Left ventricle myocardium inferior (tissue), 1 donor: ENCODE data around the gene TTLL11. TPM values are rescaled to one million over a fixed set of nuclear protein-coding genes. Genes with fewer than 3 reads are reported as not detected.

ENCODE experiments used
- DNase-seq: peaks from one replicate; pipeline ENCODE4 v3.0.0-alpha.2; 2020
- H3K27ac ChIP-seq: fragments of 200-600 bp; replicated peaks from 2 replicates; pipeline ENCODE4 v1.8.0; 2021
- H3K27me3 ChIP-seq: fragments of 200-600 bp; 2 replicates; pipeline ENCODE4 v1.8.0; 2021; ENCODE audit warnings: low read depth
- H3K36me3 ChIP-seq: fragments of 200-600 bp; 2 replicates; pipeline ENCODE4 v1.8.0; 2021
- H3K4me1 ChIP-seq: fragments of 200-600 bp; 2 replicates; pipeline ENCODE4 v1.8.0; 2021
- H3K4me3 ChIP-seq: fragments of 200-600 bp; 2 replicates; pipeline ENCODE4 v1.8.0; 2021; ENCODE audit warnings: mild to moderate bottlenecking, moderate library complexity
- H3K9me3 ChIP-seq: fragments of 200-600 bp; replicated peaks from 2 replicates; pipeline ENCODE4 v1.8.0; 2021
- intact Hi-C: fragments of 100-400 bp; cut with micrococcal nuclease; formaldehyde crosslinking; loops from one replicate; pipeline ENCODE4 v1.11.0; 2022
- total RNA-seq: library from RNA; stranded (reverse); fragmentation: NEBNext Ultra II Directional; extraction: Animal tissue kit (Norgen Biotek cat#: 25700); gene quantifications from one replicate; pipeline ENCODE4 v1.2.1, GENCODE V29; 2021
- TF ChIP-seq, protein P1 (sequence below): fragments of 200-600 bp; IDR thresholded peaks from 2 replicates; pipeline ENCODE4 v1.8.0; 2021; ENCODE audit warnings: antibody characterized with exemption, mild to moderate bottlenecking, borderline replicate concordance
- donor health status: DM: no; HTN: yes; CAD: no; lungs with severe emphysema.

The TTLL11 gene
- total RNA-seq, 1 donor from 2014 or later = 7.3 TPM

DNA sequence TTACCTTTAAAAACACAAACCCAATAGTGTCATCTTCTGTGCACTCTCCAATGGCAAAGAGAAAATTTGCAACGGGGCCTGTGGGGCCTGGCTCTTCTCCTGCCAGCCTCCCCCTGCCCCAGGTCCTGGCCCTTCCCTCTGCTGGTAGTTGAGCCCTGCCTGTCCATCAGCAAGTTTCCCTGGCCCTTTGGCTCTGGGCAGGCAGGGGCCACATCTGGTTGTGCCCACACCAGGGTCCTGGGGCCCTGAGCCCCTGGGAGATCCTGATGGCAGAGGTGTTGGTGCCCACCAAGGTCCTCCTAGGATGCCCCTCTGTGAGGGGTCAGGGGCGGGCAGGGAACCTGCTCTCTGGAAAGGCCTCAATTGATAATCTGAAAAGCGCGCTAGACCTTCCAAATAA lies 284.3 kb downstream of the TTLL11 start:
- intact Hi-C loops = no loop called here
- peaks cover 14% of the 10 kb centered on the region for H3K9me3 ChIP-seq
- H3K27me3 ChIP-seq = no peaks in the 10 kb centered on the region
- TF ChIP-seq, protein P1, sequence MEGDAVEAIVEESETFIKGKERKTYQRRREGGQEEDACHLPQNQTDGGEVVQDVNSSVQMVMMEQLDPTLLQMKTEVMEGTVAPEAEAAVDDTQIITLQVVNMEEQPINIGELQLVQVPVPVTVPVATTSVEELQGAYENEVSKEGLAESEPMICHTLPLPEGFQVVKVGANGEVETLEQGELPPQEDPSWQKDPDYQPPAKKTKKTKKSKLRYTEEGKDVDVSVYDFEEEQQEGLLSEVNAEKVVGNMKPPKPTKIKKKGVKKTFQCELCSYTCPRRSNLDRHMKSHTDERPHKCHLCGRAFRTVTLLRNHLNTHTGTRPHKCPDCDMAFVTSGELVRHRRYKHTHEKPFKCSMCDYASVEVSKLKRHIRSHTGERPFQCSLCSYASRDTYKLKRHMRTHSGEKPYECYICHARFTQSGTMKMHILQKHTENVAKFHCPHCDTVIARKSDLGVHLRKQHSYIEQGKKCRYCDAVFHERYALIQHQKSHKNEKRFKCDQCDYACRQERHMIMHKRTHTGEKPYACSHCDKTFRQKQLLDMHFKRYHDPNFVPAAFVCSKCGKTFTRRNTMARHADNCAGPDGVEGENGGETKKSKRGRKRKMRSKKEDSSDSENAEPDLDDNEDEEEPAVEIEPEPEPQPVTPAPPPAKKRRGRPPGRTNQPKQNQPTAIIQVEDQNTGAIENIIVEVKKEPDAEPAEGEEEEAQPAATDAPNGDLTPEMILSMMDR = no peak
- H3K36me3 ChIP-seq = no peaks in the 10 kb centered on the region
- DNase-seq = no peak
- no peaks in the 10 kb centered on the region for H3K4me1 ChIP-seq
- no peak overlapping the region for H3K27ac ChIP-seq
- no peak overlapping the region for H3K4me3 ChIP-seq

DNA sequence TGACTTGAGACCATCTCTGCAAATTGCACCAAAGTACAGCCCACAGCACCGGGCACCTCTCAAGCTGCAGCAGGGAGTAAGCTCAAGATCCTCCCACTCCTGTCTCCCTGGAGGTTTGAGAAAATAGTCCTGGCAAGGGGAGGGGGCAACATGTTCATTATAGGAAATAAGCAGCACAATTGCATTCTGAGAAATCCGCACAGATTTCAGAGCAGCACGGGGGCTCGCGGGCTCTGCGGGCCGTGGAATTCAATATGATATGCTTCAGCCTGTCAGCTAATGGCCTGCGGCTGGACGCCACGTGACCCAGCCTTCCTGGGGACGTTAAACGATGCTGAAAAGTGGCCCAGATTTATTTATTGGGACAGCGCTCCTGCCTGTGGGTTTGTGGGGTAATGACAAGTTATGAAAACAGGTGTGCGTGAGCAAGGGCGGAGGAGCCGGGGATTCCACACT lies 285.3 kb downstream of the TTLL11 start:
- Histone ChIP-seq H3K4me1 (no peaks in the 10 kb centered on the region), H3K4me3 (no peak overlapping the region), H3K27me3 (no peaks in the 10 kb centered on the region), H3K36me3 (no peaks in the 10 kb centered on the region), H3K27ac (no peak overlapping the region), H3K9me3 (peaks cover 14% of the 10 kb centered on the region)
- DNase-seq = no peak
- intact Hi-C loops = no loop called here
- TF ChIP-seq, protein P1 = no peak

DNA sequence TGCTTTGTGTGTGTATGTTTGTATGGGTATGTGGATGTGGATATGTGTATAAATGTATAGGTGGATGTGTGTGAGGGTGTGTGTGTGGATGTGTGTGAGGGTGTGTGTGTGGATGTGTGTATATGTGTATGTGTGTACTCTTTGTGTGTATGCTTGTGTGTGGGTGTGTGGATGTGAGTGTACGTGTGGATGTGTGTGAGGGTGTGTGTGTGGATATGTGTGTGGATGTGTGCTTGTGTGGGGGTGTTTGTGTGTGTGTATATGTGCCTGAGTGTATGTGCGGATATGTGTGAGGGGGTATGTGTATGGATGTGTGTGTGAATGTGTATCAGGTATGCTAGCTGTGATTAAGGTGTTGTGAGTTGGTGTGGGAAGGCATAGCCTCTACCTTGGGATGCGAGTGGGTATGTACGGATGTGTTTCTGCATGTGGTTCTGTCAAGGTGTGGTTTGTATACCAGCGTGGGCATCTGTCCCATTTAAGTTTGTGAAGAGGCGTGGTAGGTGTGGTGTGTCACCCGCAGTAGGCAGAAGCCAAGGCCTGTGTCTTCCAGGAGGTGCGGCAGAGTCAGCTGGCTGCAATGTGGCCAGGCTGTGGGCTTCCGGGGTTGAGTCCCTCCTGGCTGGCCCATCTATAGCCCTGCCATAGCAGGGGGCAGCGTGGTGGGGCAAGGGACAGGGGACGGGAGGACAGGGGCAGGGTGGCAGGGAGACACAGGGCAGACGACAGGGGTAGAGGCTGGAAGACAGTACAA lies 285.9 kb downstream of the TTLL11 start:
- H3K36me3 ChIP-seq = no peaks in the 10 kb centered on the region
- H3K9me3 ChIP-seq = peaks cover 14% of the 10 kb centered on the region
- TF ChIP-seq, protein P1 = no peak
- H3K4me1 ChIP-seq = no peaks in the 10 kb centered on the region
- H3K27ac ChIP-seq = no peak overlapping the region
- DNase-seq = no peak
- no peaks in the 10 kb centered on the region for H3K27me3 ChIP-seq
- intact Hi-C loops = no loop called here
- no peak overlapping the region for H3K4me3 ChIP-seq

DNA sequence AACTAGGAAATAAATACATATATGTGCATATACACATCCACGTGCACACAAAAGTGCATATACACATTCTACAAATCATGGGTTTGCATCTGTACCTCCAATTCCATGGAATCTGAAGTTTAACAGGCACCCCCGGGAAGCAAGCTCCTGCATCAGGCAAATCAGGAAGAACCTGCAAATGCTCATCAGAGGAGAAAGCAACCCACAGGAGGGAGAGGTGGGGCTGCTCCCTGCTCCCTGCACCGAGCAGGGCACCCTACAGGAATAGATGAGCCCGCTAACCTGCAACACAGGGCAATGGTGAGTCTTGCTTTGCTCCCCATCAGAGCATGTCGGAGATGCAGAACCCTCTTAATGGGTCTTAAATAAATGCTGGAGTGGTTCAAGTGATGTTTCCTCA lies 290.4 kb downstream of the TTLL11 start:
- Histone ChIP-seq H3K27me3 (no peaks in the 10 kb centered on the region), H3K36me3 (no peaks in the 10 kb centered on the region), H3K9me3 (peaks cover 14% of the 10 kb centered on the region), H3K4me3 (no peak overlapping the region), H3K27ac (no peak overlapping the region), H3K4me1 (no peaks in the 10 kb centered on the region)
- TF ChIP-seq, protein P1 = no peak
- no peak for DNase-seq
- intact Hi-C loops = no loop called here

DNA sequence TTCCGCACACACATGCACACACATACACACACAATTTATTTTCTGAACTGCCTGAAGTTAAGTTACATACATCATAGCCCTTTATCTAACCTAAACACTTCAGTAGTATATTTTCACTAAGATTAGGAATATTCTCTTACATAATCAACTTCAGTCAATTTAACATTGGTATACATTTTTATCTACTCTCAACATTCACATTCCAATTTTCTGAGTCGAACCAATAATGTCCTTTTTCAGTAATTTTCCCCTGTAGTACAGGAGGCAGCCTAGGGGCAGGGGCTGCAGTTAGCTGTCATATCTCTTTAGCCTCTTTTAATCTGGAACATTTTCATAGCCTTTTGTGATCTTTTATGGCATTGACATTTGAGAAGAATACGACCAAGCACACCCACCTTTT lies 291.5 kb downstream of the TTLL11 start:
- Histone ChIP-seq H3K27ac (no peak overlapping the region), H3K4me3 (no peak overlapping the region), H3K4me1 (no peaks in the 10 kb centered on the region), H3K9me3 (peaks cover 14% of the 10 kb centered on the region), H3K27me3 (no peaks in the 10 kb centered on the region), H3K36me3 (no peaks in the 10 kb centered on the region)
- TF ChIP-seq, protein P1 = no peak
- no peak for DNase-seq
- intact Hi-C loops = no loop called here
